Cardiac fibroblast (primary cell): ENCODE measurements around the gene C15orf61.
A peak's percentile ranks its signal among the peaks of the same experiment; 100 is the strongest.

Experiments
- DNase-seq, 2 donors: peaks; one replicate each; pipeline versions ENCODE4 v3.0.0 to v3.0.0-alpha.2; 2010; ENCODE audit warnings: low read depth in 2 of 2
- H3K4me3 ChIP-seq, 2 donors: replicated peaks in 1 of 2; 1 replicate in 1 of 2; 2 replicates in 1 of 2; pipeline ENCODE4 v1.5.1; 2011; ENCODE audit warnings: low read depth in 2 of 2, low read length in 2 of 2, mild to moderate bottlenecking in 2 of 2, moderate library complexity in 1 of 2
- CTCF ChIP-seq: IDR thresholded peaks from one replicate; pipeline ENCODE4 v1.5.1; 2011; ENCODE audit warnings: low read depth, mild to moderate bottlenecking, low read length, inconsistent platforms

Gene C15orf61

GRCh38 chr15:67564968-67565345 is 44.0 kb downstream of the C15orf61 start:
- H3K4me3 ChIP-seq = no peak overlapping the region
- DNase-seq = peak in 1 of 2 donors; percentile 13
- no peak for TF ChIP-seq CTCF

GRCh38 chr15:67569668-67570067 is 48.7 kb downstream of the C15orf61 start:
- no peak overlapping the region for H3K4me3 ChIP-seq
- no peak for TF ChIP-seq CTCF
- DNase-seq = no peak

- TF ChIP-seq CTCF = no peak
- no peak for DNase-seq
Measured at GRCh38 chr15:67570875-67571647, 50.1 kb downstream of the C15orf61 start.

GRCh38 chr15:67571648-67572415 is 50.9 kb downstream of the C15orf61 start:
- no peak overlapping the region for H3K4me3 ChIP-seq
- no peak for TF ChIP-seq CTCF
- DNase-seq = no peak

More at GRCh38 chr15:67570875-67571647, 50.1 kb downstream of the C15orf61 start:
- H3K4me3 ChIP-seq = no peak overlapping the region

GRCh38 chr15:67573194-67573593 is 52.3 kb downstream of the C15orf61 start:
- H3K4me3 ChIP-seq = no peak overlapping the region
- TF ChIP-seq CTCF = no peak
- DNase-seq = no peak

GRCh38 chr15:67575039-67575502 is 54.1 kb downstream of the C15orf61 start:
- no peak for DNase-seq
- no peak overlapping the region for H3K4me3 ChIP-seq
- TF ChIP-seq CTCF = no peak
